ENCODE data around the gene ZNF511.
A peak's percentile ranks its signal among the peaks of the same experiment; 100 is the strongest.
"Not testable (repeated sequence)": the region's sequence is repeated elsewhere in the genome, so short reads cannot be mapped to it uniquely, and the experiment has no call there.

Gene ZNF511

DNA sequence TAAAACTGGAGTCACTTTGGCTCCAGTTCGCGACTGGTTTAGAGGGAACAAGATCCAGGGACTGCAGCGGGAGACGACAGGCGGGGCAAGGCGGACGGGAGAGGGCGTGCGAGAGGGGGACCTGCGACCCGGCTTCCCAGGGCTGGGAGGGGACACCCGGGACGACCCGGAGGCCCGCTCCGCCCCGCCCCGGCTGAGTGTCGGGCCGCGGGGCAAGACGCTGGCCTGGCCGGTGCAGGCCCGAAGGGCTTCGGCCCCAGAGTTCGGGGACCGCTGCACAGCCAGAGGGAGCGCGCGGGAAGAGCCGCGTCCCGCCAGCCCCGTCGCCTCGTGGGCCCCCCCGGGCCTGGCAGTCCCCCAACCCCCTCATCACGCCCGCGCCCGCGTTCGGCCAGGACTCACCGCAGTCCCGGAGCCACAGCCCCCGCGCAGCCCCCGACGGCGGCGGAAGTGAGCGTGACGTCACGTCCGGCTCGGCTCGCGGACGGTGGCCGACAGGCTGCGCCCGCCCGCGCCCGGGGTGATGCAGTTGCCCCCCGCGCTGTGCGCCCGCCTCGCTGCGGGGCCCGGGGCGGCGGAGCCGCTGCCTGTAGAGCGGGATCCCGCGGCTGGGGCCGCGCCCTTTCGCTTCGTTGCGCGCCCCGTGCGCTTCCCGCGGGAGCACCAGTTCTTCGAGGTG is at the start of gene ZNF511, which contains the start of gene TUBGCP2:
Gene ZNF511 (plus strand): TSS at position 494 of the 679 bp plus-strand sequence. CDS start 30 bp downstream, at position 524.
Gene TUBGCP2 (minus strand): TSS at position 452 of the 679 bp plus-strand sequence. CDS start 5,931 bp downstream, outside the sequence.
- peak; percentile 78 to 81 for DNase-seq (ENCODE audit: low read depth in 2 of 2, low spot score in 1 of 2)

DNA sequence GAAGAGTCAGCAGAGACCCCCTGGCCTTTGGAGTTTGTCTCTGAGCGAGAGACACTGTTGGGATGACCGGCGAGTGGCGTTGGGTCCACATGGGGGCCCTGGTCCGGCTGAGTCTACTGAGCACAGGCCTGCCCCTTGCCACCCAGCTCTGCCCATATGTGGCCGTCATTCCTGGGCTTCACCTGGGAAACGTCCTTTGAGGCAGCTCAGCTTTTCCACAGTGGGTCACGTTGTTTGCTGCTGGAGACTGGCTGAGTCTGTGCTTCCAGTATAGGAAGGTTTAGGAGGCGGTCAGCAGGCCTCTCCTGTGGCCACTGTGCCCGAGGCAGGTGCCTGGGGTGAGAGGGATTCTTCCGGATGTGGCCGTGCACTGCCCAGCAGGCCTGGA is 49.1 kb upstream of the ZNF511 start:
- no peak for DNase-seq (ENCODE audit: low read depth in 2 of 2, low spot score in 1 of 2)

DNA sequence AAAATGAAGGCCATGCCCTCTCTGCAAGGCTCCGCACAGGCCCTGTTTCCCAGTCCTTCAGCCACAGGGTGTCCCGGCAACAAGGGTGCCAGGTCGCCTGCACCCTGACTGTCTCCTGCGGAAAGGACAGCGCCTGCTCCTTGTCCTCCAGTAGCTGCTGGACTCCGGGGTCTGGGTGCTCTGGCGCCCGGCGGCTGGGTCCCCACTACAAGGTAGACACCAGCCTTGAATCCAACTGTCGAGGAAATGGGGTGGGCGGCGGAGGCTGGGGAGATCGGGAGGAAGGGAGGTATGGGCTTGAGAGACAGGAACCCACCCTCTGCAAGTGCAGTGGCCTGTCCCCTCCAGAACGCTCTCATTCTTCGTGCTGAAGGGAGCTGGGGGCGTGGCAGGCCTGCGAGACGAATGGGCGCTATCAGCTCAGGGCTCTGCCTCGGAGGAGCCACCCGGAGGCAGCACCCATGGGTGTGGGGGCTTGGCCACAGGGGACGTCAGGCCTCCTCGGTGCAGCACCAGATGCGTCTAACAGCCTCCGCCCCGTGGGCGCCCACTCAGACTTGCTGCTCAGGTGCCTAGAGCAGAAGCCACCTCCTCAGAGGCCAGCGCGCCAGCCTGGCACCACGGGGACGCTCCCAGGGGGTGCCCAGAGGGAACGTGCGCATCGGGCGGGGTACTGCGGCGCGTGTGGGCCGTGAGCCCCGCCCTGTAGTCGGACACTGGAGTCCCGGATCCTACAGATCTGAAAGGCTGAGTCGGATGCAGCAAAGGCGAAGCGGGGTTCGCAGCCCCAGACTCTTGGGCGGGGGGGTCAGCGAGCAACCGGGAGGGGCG is 47.6 kb upstream of the ZNF511 start:
- DNase-seq (ENCODE audit: low read depth in 2 of 2, low spot score in 1 of 2): peak in 1 of 2 donors; percentile 37

GRCh38 chr10:133261726-133262325 is 46.9 kb upstream of the ZNF511 start:
- peak; percentile 72 for DNase-seq (ENCODE audit: low read depth in 2 of 2, low spot score in 1 of 2)

- no peak for DNase-seq (ENCODE audit: low read depth in 2 of 2, low spot score in 1 of 2)
These were observed 46.0 kb upstream of the ZNF511 start for GRCh38 chr10:133262696-133263095.

DNA sequence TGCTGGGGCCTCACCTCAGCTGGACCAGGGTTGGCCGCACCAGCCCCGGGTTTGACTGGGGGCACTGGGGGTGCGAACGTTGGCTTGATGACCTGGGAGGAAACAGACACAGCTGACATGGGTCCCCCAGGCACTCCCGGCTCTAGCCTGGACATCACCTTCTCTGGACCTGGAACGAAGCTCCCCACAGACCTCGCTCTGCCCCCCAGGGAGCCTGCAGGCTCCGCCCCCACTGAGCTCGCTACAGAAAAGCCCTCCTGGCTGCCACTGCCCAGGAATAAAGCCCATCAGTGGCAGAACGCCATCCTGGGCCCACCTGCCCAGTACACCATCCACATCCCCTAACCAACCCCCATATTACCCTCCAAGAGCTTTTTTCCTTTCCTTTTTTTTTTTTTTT is 45.0 kb upstream of the ZNF511 start:
- no peak for DNase-seq (ENCODE audit: low read depth in 2 of 2, low spot score in 1 of 2)

DNA sequence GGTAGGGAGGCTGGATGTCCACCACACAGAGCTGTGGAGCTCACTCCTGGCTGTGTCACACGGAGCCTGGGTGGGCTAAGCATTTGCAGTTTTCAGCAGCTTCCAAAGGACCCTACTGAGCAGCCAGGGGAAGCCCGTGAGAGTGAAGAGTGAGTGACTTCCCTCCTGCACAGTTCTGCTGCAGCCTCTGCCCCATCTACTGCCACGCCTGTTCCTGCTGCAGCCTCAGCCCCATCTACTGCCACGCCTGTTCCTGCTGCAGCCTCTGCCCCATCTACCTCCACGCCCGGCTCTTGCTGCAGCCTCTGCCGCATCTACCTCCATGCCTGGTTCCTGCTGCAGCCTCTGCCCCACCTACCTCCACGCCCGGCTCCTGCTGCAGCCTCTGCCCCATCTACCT is 44.3 kb upstream of the ZNF511 start:
- DNase-seq (ENCODE audit: low read depth in 2 of 2, low spot score in 1 of 2): no peak

DNA sequence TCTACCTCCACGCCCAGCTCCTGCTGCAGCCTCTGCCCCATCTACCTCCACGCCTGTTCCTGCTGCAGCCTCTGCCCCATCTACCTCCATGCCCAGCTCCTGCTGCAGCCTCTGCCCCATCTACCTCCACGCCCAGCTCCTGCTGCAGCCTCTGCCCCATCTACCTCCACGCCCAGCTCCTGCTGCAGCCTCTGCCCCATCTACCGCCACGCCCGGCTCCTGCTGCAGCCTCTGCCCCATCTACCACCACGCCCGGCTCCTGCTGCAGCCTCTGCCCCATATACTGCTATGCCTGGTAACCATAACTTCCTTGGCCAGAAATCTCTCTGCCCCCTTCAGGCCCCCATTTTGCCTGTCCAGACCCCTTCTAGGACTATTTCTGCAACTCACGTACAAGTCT is 43.7 kb upstream of the ZNF511 start:
- DNase-seq (ENCODE audit: low read depth in 2 of 2, low spot score in 1 of 2): not testable (repeated sequence)

GRCh38 chr10:133266056-133266795 is 42.5 kb upstream of the ZNF511 start:
- no peak for DNase-seq (ENCODE audit: low read depth in 2 of 2, low spot score in 1 of 2)

GRCh38 chr10:133267293-133267692 is 41.4 kb upstream of the ZNF511 start:
- no peak for DNase-seq (ENCODE audit: low read depth in 2 of 2, low spot score in 1 of 2)

DNA sequence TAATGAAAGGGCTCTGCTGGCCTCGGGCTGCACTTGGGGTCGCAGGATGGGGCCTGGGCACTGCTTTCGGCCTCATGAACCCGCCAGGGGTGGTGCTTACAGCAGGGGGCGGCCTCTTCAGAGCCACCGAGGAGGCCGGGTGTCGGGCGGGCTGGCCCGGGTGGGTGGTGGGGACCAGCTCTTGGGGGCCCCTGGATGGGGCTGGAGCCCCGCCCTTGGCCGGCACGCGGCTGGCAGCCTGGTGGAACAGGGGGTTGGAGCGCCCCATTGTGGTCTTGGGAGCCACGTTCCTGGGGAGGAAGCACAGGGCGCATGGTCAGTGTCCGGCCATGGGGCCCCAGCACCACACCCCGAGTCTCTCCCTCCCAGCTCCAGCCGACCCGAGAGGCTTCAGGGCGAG is 40.9 kb upstream of the ZNF511 start:
- DNase-seq (ENCODE audit: low read depth in 2 of 2, low spot score in 1 of 2): no peak

DNA sequence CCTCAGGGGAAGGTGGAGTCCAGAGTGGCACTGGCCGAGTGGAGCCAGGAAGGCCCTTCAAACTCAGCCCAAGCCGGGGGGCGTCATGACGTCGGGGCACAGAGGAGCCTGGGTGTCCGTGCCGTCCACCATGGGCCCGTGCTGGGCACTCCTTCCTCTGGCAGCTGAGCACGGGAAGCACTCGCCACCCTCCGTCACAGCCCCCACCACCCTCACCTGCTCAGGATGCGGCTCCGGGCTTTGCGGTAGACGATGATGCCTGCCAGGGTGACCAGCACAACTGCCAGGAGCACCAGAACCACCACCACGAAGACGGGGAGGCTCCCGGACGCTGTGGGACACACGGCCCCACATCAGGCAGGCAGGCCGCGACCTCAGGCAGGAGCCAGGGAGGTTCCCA is 40.2 kb upstream of the ZNF511 start:
- DNase-seq (ENCODE audit: low read depth in 2 of 2, low spot score in 1 of 2): no peak

DNA sequence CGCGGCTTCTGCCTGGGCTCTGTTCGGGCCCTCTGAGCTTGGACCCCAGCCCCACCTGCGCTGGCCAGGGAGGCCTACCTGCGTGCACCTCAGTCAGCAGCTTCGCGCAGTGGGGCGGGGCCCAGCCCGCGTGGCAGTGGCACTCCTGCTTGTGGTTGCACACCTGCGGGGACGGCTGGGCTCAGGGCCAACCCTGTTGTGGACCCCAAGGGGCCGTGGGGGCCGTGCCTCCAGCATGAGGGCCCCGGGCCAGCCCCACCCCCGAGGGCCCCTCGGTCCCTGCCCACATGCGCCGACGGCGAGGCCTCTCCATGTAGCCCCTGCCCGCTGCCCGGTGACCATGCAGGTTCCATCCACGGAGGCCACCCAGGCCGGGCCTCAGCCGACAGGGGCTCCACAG is 39.3 kb upstream of the ZNF511 start:
- no peak for DNase-seq (ENCODE audit: low read depth in 2 of 2, low spot score in 1 of 2)

- DNase-seq (ENCODE audit: low read depth in 2 of 2, low spot score in 1 of 2): no peak
These were observed 38.5 kb upstream of the ZNF511 start for GRCh38 chr10:133270204-133270603.

DNA sequence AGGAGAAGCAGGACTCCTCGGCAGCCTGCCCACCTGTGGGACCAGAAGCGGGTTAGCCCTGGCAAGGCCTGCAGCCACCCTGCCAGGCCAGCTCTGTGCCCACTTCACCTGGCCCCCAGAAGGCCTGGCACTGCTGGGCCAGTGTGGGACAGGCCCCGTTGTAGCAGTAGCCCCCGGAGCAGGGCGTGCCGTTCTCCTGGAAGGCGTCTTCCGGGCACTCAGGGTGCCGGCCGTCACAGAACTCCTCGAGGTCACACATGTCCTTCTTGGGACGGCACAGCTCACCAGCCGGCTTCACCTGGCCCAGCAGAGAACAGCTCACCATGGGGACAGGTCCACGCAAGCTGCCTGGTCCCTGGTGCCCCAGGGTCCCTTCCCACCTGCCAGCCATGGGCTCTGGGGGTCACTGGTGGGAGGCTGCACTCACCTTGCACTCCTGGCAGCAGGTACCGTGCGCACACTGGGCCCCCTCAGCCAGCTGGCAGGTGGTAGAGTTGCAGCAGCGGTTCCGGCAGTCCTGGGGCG is 37.9 kb upstream of the ZNF511 start:
- no peak for DNase-seq (ENCODE audit: low read depth in 2 of 2, low spot score in 1 of 2)

GRCh38 chr10:133271521-133272300 is 37.0 kb upstream of the ZNF511 start:
- DNase-seq (ENCODE audit: low read depth in 2 of 2, low spot score in 1 of 2): no peak

DNA sequence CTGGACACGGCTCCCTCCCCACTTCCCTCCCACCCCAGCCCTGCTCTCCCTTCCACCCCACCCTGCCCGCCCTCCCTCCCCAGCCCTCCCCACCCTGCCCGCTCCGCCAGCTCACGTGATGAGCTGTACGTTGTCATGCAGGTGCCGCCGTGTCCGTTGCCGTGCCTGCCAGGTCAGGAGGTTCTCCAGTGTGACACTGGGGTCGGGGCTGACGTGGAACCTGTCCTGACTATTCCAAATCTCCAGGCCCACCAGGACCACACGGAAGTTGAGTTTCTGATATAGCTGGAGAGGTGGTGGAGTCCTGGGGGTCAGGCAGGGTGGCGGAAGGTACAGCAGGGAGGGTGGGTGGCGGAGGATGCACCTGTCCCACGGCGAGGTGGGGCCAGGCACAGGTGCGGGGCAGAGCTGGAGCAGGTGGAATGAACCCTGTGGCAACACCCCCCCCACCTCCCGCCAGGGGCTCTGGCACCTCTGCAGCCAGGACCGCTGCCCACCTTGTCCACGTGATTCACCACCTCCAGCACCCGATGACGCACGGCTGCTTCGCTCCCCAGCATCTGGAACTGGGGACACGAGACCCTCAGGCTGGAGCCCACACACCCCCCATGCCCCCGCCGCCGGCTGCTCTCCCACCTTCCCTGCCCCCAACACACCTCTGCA is 36.3 kb upstream of the ZNF511 start:
- DNase-seq (ENCODE audit: low read depth in 2 of 2, low spot score in 1 of 2): no peak

GRCh38 chr10:133272964-133273420 is 35.7 kb upstream of the ZNF511 start:
- DNase-seq (ENCODE audit: low read depth in 2 of 2, low spot score in 1 of 2): no peak

GRCh38 chr10:133273534-133274143 is 35.1 kb upstream of the ZNF511 start:
- no peak for DNase-seq (ENCODE audit: low read depth in 2 of 2, low spot score in 1 of 2)
